Activated T-cell treated with anti-CD3 and anti-CD28 coated beads for 24 hours (primary cell): ENCODE data around the gene DCP1B.

ENCODE experiments used
- DNase-seq: peaks from one replicate; pipeline ENCODE4 v3.0.0-alpha.2; 2020; ENCODE audit warnings: low read depth

DCP1B gene

GRCh38 chr12:1934831-1935230 is 69.4 kb downstream of the DCP1B start:
- DNase-seq, result no peak

DNA sequence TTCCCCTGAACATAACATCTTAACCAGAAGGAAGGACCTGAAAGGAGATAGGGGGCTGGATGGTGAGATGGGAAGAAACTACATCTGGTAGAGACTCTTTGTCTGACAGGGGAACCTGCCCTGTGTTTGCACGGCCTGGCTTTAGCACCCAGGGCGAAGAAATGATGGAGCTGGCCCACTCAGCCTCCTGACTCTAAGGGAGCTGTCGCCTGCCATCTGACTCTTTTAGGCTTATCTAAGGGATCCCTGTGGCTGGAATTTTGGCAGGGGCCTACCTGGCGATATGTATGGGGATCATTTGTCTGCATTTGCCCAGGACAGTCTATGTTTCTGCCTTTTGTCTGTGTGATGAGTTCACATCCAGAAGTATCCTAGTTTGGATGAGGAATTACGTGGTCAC is 70.2 kb downstream of the DCP1B start:
- no peak for DNase-seq

DNA sequence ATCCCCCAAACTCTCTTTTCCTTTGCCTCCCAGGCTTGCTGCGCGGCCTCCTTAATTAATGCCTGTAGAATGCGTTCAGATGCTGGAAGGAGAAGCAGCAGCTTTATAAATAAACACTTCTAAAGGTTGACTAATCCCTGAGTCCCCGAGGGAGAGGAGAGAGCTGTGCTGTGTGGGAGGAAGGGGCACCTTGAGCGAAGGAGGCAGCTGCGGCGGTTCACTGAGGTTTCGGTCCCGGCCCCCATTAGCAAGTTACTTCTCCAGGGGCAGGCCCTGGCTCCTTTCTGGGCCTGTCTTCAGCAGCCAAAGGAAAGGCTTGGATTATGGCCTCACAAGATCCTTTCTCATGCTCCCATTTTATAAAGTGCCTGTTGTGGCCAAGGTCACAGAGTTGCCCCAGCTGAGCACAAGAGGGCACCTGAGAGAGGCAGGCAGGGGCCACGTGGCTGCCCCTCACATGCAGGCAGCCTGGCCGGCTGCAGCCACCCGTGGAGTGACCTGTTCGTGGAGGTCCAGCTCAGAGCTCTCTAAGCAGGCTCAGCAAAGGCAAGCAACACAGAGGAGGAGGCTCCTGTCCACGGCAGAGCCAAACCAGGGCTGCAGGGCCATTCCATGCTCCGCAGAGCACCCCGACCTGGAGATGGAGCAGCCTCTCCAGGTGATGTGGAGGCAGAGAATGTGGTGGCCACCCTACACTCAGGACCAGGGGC is 70.8 kb downstream of the DCP1B start:
- DNase-seq, result no peak

DNA sequence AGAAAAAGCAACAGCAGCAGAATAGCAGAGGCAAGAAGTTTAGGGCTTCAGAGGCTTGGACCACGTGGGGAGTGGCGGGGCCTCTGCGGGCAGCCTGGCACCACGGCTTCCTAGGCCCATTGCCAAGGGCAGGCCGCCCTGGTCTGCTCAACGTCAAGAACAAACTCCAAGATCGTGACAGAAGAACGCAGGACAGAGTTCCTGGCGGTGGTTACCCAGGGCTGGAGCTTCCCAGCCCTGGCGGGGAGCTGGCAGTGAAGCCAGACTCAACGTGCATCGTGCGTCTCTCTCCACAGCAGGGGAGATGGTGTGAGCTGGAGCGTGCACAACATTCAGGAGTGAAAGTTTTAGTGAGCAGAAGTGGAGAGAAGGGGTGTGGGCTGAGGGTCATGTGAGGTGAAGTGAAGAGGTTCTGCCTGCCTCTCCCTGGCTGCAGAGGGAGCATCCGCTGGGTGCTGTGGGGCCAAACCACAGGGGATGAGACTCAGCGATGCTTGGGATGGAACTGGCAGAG is 71.9 kb downstream of the DCP1B start:
- no peak for DNase-seq

GRCh38 chr12:1931642-1932041 is 72.6 kb downstream of the DCP1B start:
- DNase-seq, result no peak

GRCh38 chr12:1930803-1931597 is 73.3 kb downstream of the DCP1B start:
- DNase-seq, result no peak

DNA sequence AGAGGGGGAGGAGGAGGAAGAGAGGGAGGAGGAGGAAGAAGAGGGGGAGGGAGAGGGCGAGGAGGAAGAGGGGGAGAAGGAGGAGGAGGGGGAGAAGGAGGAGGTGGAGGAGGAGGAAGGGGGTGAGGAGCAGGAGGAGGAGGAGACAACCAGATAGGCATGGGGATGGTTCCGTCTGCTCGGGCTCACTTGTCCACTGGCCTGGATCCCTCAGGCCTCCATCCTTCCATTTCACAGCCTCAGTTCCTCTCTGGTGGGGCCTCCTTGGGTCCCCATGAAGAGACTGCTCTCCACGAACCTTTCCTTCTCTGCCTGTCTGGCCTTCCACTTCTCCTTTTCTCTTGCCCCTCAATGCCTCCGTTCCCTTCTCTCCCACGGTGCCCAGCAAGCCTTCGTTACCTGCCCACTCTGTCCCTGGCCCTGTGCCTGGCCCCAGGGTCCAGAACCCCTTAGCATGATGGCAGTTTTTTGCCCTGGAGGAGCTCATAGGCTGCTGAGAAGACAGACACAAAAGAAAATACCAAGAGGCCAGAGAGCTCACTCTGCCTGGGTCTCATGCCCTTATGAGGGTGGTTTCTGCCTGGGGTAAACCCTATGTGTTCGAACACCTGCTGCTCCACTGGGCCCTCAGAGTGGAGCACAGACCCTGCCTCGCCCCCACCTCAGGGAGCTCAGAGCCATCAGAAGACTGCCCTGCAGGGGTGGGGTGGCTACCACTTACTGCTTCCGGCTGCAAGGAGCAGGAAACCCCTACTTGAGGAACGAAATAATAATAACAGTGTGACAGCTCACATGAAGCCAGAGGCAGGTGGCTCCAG is 74.1 kb downstream of the DCP1B start:
- DNase-seq, result no peak

DNA sequence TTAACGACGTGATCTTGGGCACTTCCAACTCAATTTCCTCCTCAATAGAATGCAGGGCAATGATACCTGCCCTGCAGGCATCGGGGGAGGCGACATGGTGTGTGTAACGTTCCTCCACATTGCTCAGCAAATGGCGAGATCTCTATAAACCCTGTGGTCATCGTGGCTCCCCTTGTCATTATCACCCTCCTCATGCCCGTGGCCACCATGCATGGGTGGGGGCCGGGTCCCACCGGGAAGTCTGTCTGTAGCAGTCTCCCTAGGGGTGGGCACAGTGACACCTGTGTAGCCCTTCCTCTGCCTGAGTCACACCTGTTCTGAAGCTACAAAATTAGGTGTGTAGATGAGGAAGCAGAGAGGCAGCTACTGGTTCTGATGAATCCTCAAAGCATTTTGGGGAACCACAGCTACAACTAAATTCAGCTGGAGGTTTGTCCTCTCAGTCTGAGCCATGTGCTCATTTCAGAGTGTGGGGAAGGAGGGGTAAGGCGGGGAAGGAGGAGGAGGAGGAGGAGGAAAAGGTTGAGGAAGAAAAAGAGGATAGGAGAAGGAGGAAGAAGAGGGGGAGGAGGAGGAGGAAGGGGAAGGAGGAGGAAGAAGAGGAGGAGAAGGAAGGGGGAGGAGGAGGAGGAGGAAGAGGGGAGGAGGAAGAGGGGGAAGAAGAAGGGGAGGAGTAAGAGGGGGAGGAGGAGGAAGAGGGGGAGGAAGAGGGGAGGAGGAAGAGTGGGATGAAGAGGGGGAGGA is 74.8 kb downstream of the DCP1B start:
- no peak for DNase-seq

GRCh38 chr12:1928439-1929121 is 75.7 kb downstream of the DCP1B start:
- DNase-seq, result no peak

DNA sequence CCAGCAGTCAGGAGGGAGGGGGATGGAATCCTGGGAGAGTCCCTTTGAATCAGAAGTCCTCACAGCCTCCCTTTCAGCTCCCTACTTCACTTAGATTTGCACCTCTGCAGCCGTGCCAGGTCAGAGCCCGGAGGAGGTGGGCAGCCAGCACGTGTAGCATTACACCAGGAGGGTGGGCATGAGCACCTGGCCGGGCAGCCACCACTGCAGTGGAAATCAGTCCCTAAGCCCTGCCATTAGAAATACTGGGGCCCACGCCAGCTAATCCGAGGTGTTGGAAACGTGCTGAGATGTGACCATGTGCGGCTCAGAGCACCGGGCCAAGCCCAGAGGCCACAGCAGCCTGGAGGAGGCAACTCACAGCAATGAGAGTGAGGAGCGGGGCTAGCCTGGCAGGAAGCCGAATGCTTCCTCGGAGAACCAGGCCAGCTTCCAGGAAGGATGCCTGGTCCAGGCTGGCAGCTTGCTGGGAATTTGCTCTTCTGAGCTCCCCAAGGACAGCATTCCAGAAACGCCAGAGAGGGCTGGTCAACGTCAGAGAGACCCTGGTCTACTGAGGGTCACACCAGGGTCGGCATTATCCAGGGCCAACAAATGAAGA is 76.4 kb downstream of the DCP1B start:
- DNase-seq, result no peak

GRCh38 chr12:1927051-1927680 is 77.1 kb downstream of the DCP1B start:
- no peak for DNase-seq

DNA sequence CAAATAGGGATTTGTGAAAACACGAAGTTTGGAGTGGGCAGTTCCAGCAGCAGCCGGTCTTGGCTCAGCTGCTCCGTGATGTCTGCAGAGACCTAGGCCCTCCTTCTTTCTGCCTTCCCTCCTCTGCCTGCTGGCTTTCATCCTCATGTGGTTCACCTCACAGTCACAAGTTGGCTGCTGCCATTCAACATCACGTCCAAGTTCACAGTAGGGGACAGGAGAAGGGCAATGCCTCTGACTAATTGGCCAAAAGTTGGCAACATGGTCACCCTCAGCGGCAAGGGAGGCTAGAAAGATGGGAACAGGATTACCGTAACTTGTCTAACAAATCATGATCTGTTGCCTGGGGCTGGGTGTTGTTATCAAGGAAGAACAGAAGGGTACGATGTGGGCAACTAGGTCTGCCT is 78.0 kb downstream of the DCP1B start:
- no peak for DNase-seq

DNA sequence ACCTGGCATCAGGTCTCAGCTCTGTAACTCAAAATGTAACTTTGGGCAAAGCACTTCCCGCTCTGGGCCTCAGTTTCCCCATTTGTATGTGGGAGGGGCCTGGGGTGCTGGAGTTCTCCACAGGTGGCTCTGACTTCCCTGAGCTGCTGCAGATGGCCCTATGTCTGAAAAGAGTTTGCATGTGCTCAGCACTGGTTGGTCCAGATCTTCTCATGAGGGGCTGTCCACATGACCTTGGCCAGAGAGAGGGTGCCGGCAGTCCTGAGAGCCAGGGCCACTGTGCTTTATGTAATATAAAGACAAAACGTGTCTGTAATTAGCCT is 78.6 kb downstream of the DCP1B start:
- DNase-seq, result no peak

DNA sequence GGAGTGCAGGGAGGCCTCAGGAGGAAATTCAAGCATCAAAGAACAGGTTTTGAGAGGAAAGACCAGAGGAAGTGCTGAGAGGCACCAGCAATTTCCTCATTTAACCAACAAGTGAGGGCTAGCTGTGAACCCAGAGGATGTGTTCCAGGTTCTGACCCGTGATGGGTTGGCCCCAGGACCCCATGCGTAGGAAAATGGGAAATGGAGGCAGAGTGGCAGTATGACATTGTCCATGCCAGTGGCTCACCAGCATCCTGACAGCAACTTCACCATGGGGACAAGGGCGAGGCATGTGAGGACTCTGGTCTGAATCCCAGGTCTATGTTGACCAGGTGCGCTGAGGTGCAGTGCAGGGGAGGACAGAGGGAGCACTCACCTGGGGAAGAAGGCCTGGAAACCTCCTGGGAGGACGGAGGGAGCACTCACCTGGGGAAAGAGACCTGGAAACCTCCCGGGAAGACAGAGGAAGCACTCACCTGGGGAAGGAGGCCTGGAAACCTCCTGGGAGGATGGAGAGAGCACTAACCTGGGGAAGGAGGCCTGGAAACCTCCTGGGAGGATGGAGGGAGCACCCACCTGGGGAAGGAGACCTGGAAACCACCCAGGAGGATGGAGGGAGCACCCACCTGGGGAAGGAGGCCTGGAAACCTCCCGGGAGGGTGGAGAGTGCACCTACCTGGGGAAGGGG is 79.1 kb downstream of the DCP1B start:
- DNase-seq, result no peak

DNA sequence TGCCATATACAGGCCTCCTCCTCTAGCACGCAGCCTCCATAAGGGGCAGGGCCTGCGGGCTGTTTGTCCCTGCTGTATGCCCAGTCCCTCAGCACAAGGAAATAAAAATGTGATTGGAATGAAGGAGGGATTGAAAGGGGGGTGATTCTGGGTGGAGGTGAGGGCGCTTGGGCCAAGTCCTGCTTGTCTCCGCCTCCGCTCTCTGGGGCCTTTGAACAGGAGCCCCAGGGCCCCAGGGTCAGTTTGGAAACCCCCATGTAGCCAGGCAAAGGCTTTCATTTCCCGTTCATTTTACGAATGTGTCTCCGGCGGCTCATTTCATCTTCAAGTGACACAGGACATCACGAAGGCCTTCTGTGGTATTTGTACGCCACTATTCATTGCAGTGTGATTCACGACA is 81.3 kb downstream of the DCP1B start:
- DNase-seq, result no peak

DNA sequence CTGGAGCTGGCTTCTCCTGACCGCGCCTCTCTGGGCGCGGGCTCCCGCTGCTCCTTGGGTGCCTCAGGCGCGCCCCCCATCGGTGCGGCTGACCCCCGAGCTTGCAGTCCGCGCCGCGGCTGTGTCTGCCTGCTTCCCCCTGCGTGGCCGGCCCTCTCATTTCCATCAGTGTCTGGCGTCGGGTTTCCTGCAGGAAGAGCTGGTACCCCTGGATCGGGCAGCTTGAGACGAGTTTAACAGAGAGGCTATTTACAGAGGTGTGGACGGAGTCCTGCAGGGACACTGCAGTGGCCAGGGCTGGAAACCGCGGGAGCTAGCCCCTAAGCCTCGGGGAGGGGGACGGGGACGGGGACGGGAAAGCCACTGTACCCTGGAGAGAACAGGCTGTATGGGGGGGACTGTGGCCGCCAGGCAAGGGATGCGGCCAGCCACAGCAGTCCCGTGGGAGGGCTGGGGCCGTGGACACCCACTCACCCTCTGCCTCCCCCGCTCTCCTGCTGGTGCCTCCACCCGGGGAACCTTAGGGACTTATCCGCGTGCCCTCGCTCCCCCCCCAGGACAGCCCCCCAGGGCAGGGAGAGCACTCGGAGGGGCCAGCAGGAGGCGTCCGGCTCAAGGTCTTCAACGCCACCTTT is 82.1 kb downstream of the DCP1B start:
- DNase-seq, result no peak

- no peak for DNase-seq
Measured at GRCh38 chr12:1920971-1921370, 83.3 kb downstream of the DCP1B start.

GRCh38 chr12:1920436-1920835 is 83.8 kb downstream of the DCP1B start:
- no peak for DNase-seq

- no peak for DNase-seq
Measured at GRCh38 chr12:1919763-1920162, 84.5 kb downstream of the DCP1B start.
